IPS-20b (cell line): ENCODE measurements around the gene RARG.

Source experiments
- H3K27ac ChIP-seq: one replicate; pipeline ENCODE4 v1.5.1; 2013; ENCODE audit warnings: low read length
- H3K27me3 ChIP-seq: 2 replicates; pipeline ENCODE4 v1.6.1; 2013; ENCODE audit warnings: mild to moderate bottlenecking, low read length, inconsistent platforms; ENCODE audit not compliant: insufficient read depth
- H3K36me3 ChIP-seq: 2 replicates; pipeline ENCODE4 v1.6.1; 2013; ENCODE audit warnings: low read depth, mild to moderate bottlenecking, inconsistent platforms, low read length, moderate library complexity; ENCODE audit not compliant: insufficient read depth
- H3K4me1 ChIP-seq: 2 replicates; pipeline ENCODE4 v1.6.1; 2013; ENCODE audit warnings: mild to moderate bottlenecking, control low read depth, inconsistent platforms, low read length, moderate library complexity; ENCODE audit not compliant: insufficient read depth
- H3K4me3 ChIP-seq: 2 replicates; pipeline ENCODE4 v1.5.1; 2013; ENCODE audit warnings: mild to moderate bottlenecking, low read length, inconsistent platforms
- H3K9ac ChIP-seq: 2 replicates; pipeline ENCODE4 v1.6.1; 2013; ENCODE audit warnings: low read depth, mild to moderate bottlenecking, inconsistent platforms, low read length, moderate library complexity
- H3K9me3 ChIP-seq: 2 replicates; pipeline ENCODE4 v1.6.1; 2013; ENCODE audit warnings: mild to moderate bottlenecking, low read depth, low read length, inconsistent platforms; ENCODE audit not compliant: insufficient read depth

RARG gene

DNA sequence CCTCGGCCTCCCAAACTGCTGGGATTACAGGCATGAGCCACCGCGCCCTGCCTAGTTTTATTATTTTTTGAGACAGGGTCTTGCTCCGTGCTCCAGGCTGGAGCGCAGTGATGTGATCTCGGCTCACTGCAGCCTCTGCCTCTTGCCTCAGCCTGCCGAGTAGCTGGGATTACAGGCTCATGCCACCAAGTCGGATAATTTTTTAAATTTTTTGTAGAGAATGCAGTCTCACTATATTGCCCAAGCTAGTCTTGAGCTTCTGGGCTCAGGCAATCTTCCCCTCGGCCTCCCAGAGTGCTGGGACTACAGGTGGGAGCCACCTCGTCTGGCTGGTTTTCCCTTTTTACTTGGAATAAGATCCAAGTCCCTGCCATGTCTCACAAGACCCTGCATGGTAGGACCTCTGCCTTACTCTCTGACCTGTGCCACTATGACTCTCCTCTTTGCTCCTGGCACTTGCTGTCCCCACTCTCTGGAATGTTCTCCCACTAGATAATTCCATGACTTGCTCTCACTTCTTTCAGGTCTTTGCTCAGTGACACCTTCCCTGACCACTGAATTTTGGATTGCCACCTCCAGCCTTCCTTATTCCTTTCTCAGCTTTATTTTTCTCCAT is 7.7 kb upstream of the RARG start:
- H3K4me1 ChIP-seq, result peaks cover 41% of the 10 kb centered on the region
- no peaks in the 10 kb centered on the region for H3K27me3 ChIP-seq
- H3K27ac ChIP-seq, result no peak overlapping the region
- H3K9me3 ChIP-seq, result no peaks in the 10 kb centered on the region
- H3K9ac ChIP-seq, result no peak overlapping the region
- H3K4me3 ChIP-seq, result no peak overlapping the region
- H3K36me3 ChIP-seq, result no peaks in the 10 kb centered on the region

DNA sequence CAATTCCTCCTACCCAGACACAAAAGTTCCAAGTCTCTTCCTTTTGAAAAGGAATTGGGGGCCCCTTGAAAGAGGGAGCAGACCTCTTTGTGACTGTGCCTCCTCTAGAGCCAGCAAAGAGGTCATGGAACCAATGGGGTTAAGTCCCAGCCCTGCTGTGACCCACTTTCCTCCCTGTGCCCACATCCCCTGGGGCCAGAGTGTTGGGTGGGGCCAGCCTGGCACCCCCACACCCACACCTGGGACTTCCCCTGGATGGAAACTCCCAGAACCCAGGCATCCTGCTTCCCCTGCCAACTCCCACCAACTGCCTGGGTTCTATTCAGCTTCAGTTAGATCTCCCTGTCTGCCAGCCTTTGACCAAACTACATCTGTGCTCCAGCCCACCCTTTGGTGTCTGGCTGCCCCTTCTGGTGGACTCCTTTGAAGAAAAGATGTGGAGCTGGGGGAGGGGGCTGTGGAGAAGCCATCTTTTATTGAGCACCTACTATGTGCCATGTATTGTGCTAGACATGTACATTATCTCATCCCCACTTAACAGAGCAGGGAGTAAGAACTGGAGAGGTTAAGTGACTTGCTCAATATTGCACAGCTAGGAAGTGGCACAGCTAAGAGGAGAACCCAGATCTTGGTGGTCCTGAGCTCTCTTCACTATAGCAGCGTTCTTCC is 4.6 kb upstream of the RARG start:
- Histone ChIP-seq H3K36me3 (no peaks in the 10 kb centered on the region), H3K4me1 (peaks cover 50% of the 10 kb centered on the region), H3K4me3 (0 out of 2 replicates have a peak overlapping the region, but pooled peaks have one; percentile 15), H3K27me3 (peaks cover 8% of the 10 kb centered on the region), H3K9ac (no peak overlapping the region; the same call in 1 of the 2 replicates), H3K27ac (peak overlapping the region; percentile 3), H3K9me3 (no peaks in the 10 kb centered on the region)

- H3K4me3 ChIP-seq, result 0 out of 2 replicates have a peak overlapping the region, but pooled peaks have one; percentile 15
- H3K27me3 ChIP-seq, result peaks cover 15% of the 10 kb centered on the region
- H3K9ac ChIP-seq, result no peak overlapping the region; the same call in 1 of the 2 replicates
- peak overlapping the region; percentile 3 for H3K27ac ChIP-seq
- peaks cover 46% of the 10 kb centered on the region for H3K4me1 ChIP-seq
- H3K9me3 ChIP-seq, result no peaks in the 10 kb centered on the region
- no peaks in the 10 kb centered on the region for H3K36me3 ChIP-seq
Measured at GRCh38 chr12:53235742-53236442, 3.9 kb upstream of the RARG start.

GRCh38 chr12:53235164-53235563 is 3.2 kb upstream of the RARG start:
- H3K27ac ChIP-seq, result peak overlapping the region; percentile 3
- H3K4me1 ChIP-seq, result peaks cover 44% of the 10 kb centered on the region
- no peaks in the 10 kb centered on the region for H3K36me3 ChIP-seq
- peaks cover 16% of the 10 kb centered on the region for H3K27me3 ChIP-seq
- no peaks in the 10 kb centered on the region for H3K9me3 ChIP-seq
- H3K4me3 ChIP-seq, result no peak overlapping the region
- H3K9ac ChIP-seq, result peak overlapping the region; percentile 12; the same call in 1 of the 2 replicates

GRCh38 chr12:53234271-53234914 is 2.4 kb upstream of the RARG start:
- Histone ChIP-seq H3K4me1 (peaks cover 51% of the 10 kb centered on the region), H3K9me3 (no peaks in the 10 kb centered on the region), H3K36me3 (no peaks in the 10 kb centered on the region), H3K4me3 (peak overlapping the region; percentile 48; the same call in 1 of the 2 replicates), H3K9ac (peak overlapping the region; percentile 61; the same call in 1 of the 2 replicates), H3K27me3 (peaks cover 16% of the 10 kb centered on the region), H3K27ac (peak overlapping the region; percentile 21)

DNA sequence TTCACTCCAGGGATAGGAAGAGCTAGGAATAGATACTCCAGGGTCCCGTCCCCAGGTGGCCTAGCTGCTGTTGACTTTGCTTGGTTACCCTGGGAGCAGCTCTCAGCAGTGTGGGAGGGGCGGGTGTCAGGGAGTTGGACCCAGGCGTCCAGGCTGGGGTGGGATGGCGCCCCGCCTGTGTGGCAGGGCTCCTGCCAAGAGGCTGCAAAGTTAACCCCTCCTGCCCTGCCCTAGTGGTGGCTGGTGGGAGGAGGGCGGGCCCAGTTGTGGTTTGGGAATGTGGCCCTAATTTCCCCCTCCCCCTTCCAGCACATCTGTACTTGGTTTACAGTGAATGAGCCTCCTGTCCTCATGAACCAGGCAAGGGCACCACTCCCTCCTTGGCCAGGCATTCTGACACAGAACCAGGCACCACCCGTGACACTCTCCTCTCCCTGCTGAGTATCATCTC is 1.7 kb upstream of the RARG start:
- H3K9me3 ChIP-seq, result no peaks in the 10 kb centered on the region
- peak overlapping the region; percentile 61; the same call in 1 of the 2 replicates for H3K9ac ChIP-seq
- peaks cover 56% of the 10 kb centered on the region for H3K4me1 ChIP-seq
- H3K36me3 ChIP-seq, result no peaks in the 10 kb centered on the region
- peaks cover 16% of the 10 kb centered on the region for H3K27me3 ChIP-seq
- H3K4me3 ChIP-seq, result peak overlapping the region; percentile 68
- H3K27ac ChIP-seq, result peak overlapping the region; percentile 21

- Histone ChIP-seq H3K27me3 (peaks cover 16% of the 10 kb centered on the region), H3K4me3 (peak overlapping the region; percentile 68), H3K4me1 (peaks cover 56% of the 10 kb centered on the region), H3K27ac (no peak overlapping the region), H3K9ac (peak overlapping the region; percentile 57; the same call in 1 of the 2 replicates), H3K9me3 (no peaks in the 10 kb centered on the region), H3K36me3 (no peaks in the 10 kb centered on the region)
Measured at GRCh38 chr12:53232646-53233461, 845 bp upstream of the RARG start.

DNA sequence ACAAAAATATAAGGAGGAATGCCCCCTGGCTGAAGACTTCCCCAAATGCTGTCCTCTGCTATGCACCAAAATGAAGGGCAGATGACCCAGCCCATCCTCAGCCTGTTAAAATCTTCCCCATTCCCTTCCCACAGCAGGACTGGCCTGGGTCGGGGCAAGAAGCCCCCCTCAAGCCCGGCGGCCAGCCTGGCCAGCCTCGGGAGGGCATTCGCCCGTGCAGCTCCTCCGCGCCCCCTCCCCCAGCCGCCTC is 413 bp downstream of the RARG start:
- Histone ChIP-seq H3K27me3 (peaks cover 16% of the 10 kb centered on the region), H3K36me3 (no peaks in the 10 kb centered on the region), H3K4me1 (peaks cover 56% of the 10 kb centered on the region), H3K9ac (peak overlapping the region; percentile 88; the same call in 1 of the 2 replicates), H3K27ac (no peak overlapping the region), H3K4me3 (peak overlapping the region; percentile 96), H3K9me3 (no peaks in the 10 kb centered on the region)

GRCh38 chr12:53230108-53230845 is 1.7 kb downstream of the RARG start:
- H3K27me3 ChIP-seq, result peaks cover 16% of the 10 kb centered on the region
- H3K9me3 ChIP-seq, result no peaks in the 10 kb centered on the region
- H3K4me3 ChIP-seq, result no peak overlapping the region; the same call in 1 of the 2 replicates
- H3K27ac ChIP-seq, result no peak overlapping the region
- no peaks in the 10 kb centered on the region for H3K36me3 ChIP-seq
- H3K9ac ChIP-seq, result no peak overlapping the region
- peaks cover 49% of the 10 kb centered on the region for H3K4me1 ChIP-seq

DNA sequence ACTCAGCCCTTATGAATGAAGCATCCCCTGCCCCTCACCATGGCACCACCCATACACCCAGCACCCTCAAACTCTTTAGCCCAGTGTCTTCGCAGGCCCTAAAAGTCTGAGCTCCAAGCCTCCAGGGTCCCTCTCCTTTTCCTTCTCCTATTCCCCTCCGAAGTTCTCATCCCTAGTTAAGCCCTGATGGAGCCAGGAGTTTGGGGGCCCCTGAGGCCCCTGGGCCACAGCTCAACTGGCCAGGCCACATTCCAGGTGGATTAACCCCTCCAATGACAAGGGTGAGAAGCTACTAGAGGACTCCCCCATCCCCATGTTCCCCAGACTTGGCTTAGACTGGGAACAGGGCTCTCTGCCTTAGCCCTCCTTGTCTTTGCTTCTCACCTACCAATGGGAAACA is 2.6 kb downstream of the RARG start:
- no peaks in the 10 kb centered on the region for H3K9me3 ChIP-seq
- H3K36me3 ChIP-seq, result no peaks in the 10 kb centered on the region
- peaks cover 16% of the 10 kb centered on the region for H3K27me3 ChIP-seq
- H3K9ac ChIP-seq, result no peak overlapping the region
- H3K27ac ChIP-seq, result no peak overlapping the region
- H3K4me3 ChIP-seq, result no peak overlapping the region
- H3K4me1 ChIP-seq, result peaks cover 48% of the 10 kb centered on the region
